Ishikawa (cell line): Measurements from ENCODE around the gene HOXB4.

Experiments used
- CEBPB ChIP-seq: IDR thresholded peaks from 2 replicates; pipeline ENCODE4 v1.6.1; 2012
- CREB1 ChIP-seq: IDR thresholded peaks from 2 replicates; pipeline ENCODE4 v1.6.1; 2012; ENCODE audit warnings: low read depth
- EGR1 ChIP-seq: IDR thresholded peaks from 2 replicates; pipeline ENCODE4 v1.6.1; 2012
- EP300 ChIP-seq: IDR thresholded peaks from 2 replicates; pipeline ENCODE4 v1.6.1; 2012; ENCODE audit warnings: borderline replicate concordance
- FOXM1 ChIP-seq: IDR thresholded peaks from 2 replicates; pipeline ENCODE4 v1.6.1; 2012; ENCODE audit warnings: low read depth, borderline replicate concordance
- NFIC ChIP-seq: IDR thresholded peaks from 2 replicates; pipeline ENCODE4 v1.6.1; 2012
- RAD21 ChIP-seq: IDR thresholded peaks from 2 replicates; pipeline ENCODE4 v1.6.1; 2012; ENCODE audit warnings: low read depth
- TAF1 ChIP-seq: IDR thresholded peaks from 2 replicates; pipeline ENCODE4 v1.6.1; 2012; ENCODE audit warnings: low read depth, mild to moderate bottlenecking
- TCF12 ChIP-seq: IDR thresholded peaks from 2 replicates; pipeline ENCODE4 v1.6.1; 2012; ENCODE audit warnings: low read depth
- TEAD4 ChIP-seq: IDR thresholded peaks from 2 replicates; pipeline ENCODE4 v1.6.1; 2012
- YY1 ChIP-seq: IDR thresholded peaks from 2 replicates; pipeline ENCODE4 v1.6.1; 2012; ENCODE audit warnings: low read depth
- ZBTB7A ChIP-seq: IDR thresholded peaks from 2 replicates; pipeline ENCODE4 v1.6.1; 2012; ENCODE audit warnings: low read depth
- TF ChIP-seq, protein P1 (sequence below): IDR thresholded peaks from 2 replicates; pipeline ENCODE4 v1.6.1; 2012
- TF ChIP-seq, protein P2 (sequence below): IDR thresholded peaks from 2 replicates; pipeline ENCODE4 v1.6.1; 2012; ENCODE audit warnings: low read depth, mild to moderate bottlenecking
- TF ChIP-seq, protein P3 (sequence below): IDR thresholded peaks from 2 replicates; pipeline ENCODE4 v1.6.1; 2012

HOXB4 gene

DNA sequence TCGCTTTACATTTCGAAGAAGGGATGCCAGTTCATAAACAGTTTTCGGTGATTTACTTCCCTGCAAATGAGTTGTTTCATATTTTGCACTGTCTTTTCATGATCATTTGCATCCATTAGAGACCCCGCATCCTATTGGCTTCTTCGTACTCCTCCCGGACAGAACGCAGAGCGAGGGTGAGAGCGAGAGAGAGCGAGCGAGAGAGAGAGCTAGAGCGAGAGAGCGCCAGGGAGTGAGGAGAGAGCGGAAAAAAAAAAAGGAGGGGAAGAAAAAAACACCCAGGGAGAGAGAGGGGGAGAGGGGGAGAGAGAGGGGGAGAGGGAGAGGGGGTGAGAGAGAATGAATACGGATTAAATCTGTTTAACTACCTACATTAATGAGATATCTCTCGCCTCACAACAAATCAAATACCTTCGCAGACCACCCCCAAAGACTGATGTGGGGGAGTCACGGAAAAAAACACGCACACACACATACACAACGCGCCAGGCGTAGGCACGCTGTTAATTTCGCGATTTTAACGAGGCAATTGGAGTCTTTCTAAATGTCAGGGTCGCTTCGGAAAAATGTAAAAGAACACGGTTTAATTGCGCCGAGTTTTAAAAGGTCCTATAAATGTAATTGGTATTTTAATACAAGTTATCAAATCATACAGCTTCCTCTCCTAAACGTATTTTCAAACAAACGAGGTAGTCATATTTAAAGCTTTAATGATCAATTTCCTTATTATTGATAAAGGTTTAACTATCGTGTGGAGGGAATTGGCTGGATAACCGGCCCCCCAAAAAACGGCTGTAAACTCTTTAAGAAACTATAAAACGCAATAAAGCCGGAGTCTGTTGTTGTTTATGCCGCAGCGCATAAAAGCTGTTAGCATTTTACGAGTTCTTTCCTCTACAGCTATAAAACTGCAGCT is 37.2 kb upstream of the HOXB4 start, which contains the start of gene HOXB8:
HOXB8 (minus strand) TSS at position 246 of the 916 bp plus-strand sequence. CDS start 588 bp downstream, outside the sequence.
- no peak for TF ChIP-seq EGR1
- no peak for TF ChIP-seq FOXM1
- no peak for TF ChIP-seq TAF1
- TF ChIP-seq CREB1: no peak
- TF ChIP-seq TCF12: no peak
- no peak for TF ChIP-seq YY1
- TF ChIP-seq ZBTB7A: no peak
- no peak for TF ChIP-seq EP300
- TF ChIP-seq, protein P1, sequence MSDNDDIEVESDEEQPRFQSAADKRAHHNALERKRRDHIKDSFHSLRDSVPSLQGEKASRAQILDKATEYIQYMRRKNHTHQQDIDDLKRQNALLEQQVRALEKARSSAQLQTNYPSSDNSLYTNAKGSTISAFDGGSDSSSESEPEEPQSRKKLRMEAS: no peak
- TF ChIP-seq TEAD4: no peak
- no peak for TF ChIP-seq CEBPB
- TF ChIP-seq, protein P2, sequence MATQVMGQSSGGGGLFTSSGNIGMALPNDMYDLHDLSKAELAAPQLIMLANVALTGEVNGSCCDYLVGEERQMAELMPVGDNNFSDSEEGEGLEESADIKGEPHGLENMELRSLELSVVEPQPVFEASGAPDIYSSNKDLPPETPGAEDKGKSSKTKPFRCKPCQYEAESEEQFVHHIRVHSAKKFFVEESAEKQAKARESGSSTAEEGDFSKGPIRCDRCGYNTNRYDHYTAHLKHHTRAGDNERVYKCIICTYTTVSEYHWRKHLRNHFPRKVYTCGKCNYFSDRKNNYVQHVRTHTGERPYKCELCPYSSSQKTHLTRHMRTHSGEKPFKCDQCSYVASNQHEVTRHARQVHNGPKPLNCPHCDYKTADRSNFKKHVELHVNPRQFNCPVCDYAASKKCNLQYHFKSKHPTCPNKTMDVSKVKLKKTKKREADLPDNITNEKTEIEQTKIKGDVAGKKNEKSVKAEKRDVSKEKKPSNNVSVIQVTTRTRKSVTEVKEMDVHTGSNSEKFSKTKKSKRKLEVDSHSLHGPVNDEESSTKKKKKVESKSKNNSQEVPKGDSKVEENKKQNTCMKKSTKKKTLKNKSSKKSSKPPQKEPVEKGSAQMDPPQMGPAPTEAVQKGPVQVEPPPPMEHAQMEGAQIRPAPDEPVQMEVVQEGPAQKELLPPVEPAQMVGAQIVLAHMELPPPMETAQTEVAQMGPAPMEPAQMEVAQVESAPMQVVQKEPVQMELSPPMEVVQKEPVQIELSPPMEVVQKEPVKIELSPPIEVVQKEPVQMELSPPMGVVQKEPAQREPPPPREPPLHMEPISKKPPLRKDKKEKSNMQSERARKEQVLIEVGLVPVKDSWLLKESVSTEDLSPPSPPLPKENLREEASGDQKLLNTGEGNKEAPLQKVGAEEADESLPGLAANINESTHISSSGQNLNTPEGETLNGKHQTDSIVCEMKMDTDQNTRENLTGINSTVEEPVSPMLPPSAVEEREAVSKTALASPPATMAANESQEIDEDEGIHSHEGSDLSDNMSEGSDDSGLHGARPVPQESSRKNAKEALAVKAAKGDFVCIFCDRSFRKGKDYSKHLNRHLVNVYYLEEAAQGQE: no peak
- TF ChIP-seq RAD21: no peak
- no peak for TF ChIP-seq NFIC
- TF ChIP-seq, protein P3, sequence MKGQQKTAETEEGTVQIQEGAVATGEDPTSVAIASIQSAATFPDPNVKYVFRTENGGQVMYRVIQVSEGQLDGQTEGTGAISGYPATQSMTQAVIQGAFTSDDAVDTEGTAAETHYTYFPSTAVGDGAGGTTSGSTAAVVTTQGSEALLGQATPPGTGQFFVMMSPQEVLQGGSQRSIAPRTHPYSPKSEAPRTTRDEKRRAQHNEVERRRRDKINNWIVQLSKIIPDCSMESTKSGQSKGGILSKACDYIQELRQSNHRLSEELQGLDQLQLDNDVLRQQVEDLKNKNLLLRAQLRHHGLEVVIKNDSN: no peak

DNA sequence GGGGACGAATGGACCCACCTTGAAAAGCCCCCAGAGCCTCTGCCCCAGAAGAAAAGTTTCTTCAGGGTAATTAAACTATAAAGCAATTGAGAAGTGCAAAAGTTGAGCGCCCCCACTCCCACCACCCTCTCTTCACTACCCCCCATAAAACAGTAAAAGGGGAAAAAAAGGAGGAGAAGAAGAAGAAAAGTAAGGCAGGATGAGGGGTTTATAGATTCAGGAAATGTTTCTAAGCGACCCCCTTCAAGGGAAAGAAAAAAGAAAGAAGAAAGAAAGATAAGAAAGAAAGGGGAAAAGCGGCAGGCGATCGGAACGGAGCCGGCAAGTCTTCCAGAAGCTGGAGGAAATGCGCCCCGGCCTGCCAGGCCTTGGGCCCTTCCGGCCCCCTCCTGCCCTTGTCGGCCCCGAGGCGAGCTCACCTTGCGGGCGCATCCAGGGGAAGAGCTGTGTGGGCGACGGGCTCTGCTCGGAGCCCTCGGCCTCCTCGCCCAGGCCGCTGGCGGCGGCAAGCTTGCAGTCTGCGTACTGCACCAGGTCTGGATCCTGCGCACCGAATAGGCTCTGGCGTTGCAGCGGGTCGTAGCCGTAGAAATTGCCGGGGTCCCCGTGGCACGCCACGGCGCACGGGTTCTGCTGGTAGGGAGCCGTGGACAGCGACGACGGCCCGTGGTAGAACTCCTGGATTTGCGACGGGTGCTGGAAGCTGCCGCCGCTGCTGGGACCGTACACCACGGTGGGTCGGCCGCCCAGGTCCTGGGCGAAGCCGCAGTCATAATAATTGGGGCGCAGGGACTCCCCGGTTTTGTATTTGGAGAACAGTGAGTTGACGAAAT is 35.9 kb upstream of the HOXB4 start:
- TF ChIP-seq, protein P3: no peak
- TF ChIP-seq TAF1 (no peak), RAD21 (no peak), TCF12 (no peak)
- TF ChIP-seq, protein P2: no peak

DNA sequence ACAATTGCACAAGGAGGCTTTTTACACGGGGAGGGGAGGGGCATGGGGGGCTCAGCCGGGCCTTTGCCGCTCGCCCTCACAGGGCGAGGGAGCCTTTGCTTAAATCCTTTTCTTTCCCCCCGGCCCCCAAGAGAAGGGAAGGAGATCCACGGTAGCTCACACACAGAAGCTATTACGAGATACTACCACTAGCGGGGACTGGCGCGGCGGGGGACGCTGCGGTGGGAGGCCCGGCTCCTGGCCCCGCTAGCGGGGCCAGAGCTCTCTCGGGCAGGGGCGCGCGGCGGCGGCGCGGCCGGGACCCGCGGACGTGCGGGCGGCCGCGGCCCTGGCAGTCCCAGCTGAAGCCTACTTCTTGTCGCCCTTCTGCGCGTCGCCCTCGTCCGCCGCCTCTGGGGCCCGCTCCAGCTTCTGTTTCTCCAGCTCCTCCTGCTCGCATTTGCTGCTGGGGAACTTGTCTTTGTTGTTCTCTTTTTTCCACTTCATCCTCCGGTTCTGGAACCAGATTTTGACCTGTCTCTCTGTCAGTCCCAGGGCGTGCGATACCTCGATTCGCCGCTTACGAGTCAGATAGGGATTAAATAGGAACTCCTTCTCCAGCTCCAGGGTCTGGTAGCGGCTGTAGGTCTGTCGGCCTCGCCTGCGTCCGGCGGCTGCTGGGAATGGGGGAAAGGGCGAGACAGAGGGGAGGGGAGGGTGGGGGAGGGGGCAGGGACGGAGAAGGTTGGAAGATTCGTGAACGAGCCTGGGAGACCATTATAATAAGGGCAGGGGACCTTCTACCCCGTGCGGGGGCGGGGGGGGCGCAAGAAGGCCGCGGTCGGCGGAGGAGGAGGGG is 34.9 kb upstream of the HOXB4 start:
- TF ChIP-seq, protein P3: no peak
- TF ChIP-seq, protein P1: no peak
- TF ChIP-seq RAD21 (no peak), CREB1 (no peak), TCF12 (no peak), EP300 (no peak), ZBTB7A (no peak), TEAD4 (no peak), EGR1 (no peak), NFIC (no peak), YY1 (no peak), TAF1 (no peak; the same call in 1 of the 2 replicates), FOXM1 (no peak)

DNA sequence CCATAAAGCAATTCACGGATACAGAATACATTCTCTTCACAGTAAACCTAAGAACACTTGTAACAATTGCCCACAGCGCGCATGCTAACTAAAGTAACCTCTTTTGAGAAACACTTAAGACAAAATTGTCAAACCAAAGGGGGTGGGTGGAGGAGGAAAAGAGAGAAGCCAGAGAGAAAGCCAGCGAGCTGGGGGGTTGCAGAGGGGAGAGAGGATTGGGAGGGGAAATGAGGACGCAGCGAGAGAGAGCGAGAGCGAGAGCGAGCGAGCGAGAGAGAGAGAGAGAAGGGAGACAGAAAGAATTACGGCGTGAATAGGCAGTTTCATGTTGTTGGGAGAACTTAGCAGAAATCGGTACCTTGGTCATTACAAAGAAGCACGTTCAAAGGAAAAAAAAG is 34.3 kb upstream of the HOXB4 start:
- TF ChIP-seq TCF12: no peak
- TF ChIP-seq CREB1: no peak
- no peak for TF ChIP-seq CEBPB
- no peak for TF ChIP-seq FOXM1
- no peak for TF ChIP-seq YY1
- no peak for TF ChIP-seq RAD21
- TF ChIP-seq ZBTB7A: no peak
- TF ChIP-seq, protein P2: no peak
- TF ChIP-seq, protein P3: no peak
- TF ChIP-seq TEAD4: no peak
- TF ChIP-seq EGR1: no peak
- no peak for TF ChIP-seq NFIC
- TF ChIP-seq, protein P1: no peak
- no peak for TF ChIP-seq TAF1
- TF ChIP-seq EP300: no peak
